GM23248 (cell line): Measurements from ENCODE around the gene FGF14.

Source experiments
- EZH2 ChIP-seq: fragments of 200-600 bp; sonication (generic); IDR thresholded peaks from 2 replicates; pipeline ENCODE4 v1.6.1; 2018; ENCODE audit warnings: antibody characterized with exemption, mild to moderate bottlenecking; ENCODE audit not compliant: insufficient read depth, poor library complexity, severe bottlenecking
- EZH2phosphoT487 ChIP-seq: fragments of 200-600 bp; sonication (generic); IDR thresholded peaks from 2 replicates; pipeline ENCODE4 v1.6.1; 2018; ENCODE audit warnings: antibody characterized with exemption, moderate library complexity, mild to moderate bottlenecking, low read depth; ENCODE audit not compliant: insufficient read depth

- TF ChIP-seq EZH2phosphoT487 (no peak), EZH2 (no peak)
These were observed 361.0 kb downstream of the FGF14 start for GRCh38 chr13:102040812-102041211.
